Epithelial cell of proximal tubule (primary cell): Measurements from ENCODE around the gene MAP7D2. TPM values are rescaled to one million over a fixed set of nuclear protein-coding genes. Genes with fewer than 3 reads are reported as not detected.

Experiments used
- DNase-seq: peaks from one replicate; pipeline ENCODE4 v3.0.0-alpha.2; 2011; ENCODE audit warnings: low read depth
- H3K4me3 ChIP-seq: 2 replicates; pipeline ENCODE4 v1.5.1; 2011; ENCODE audit warnings: low read depth, mild to moderate bottlenecking, low read length
- CTCF ChIP-seq: conservative IDR thresholded peaks from 2 replicates; pipeline ENCODE4 v1.5.1; 2012; ENCODE audit warnings: low read depth, mild to moderate bottlenecking, low read length
- total RNA-seq: library from RNA; depleted of rRNA; stranded (reverse); fragments of >200 nt; gene quantifications from 2 replicates; pipeline ENCODE4 v1.2.3, GENCODE V29; 2015

The MAP7D2 gene
- total RNA-seq, 1 donor from 2014 or later: 1.4 TPM

- H3K4me3 ChIP-seq: no peak overlapping the region
- no peak for DNase-seq
- TF ChIP-seq CTCF: no peak
These were observed 70.5 kb downstream of the MAP7D2 start for GRCh38 chrX:20046223-20046622.

- no peak for DNase-seq
- TF ChIP-seq CTCF: no peak
- no peak overlapping the region for H3K4me3 ChIP-seq
These were observed 74.5 kb downstream of the MAP7D2 start for GRCh38 chrX:20042221-20042620.

GRCh38 chrX:20038966-20039365 is 77.7 kb downstream of the MAP7D2 start:
- no peak for DNase-seq
- TF ChIP-seq CTCF: no peak
- no peak overlapping the region for H3K4me3 ChIP-seq

- H3K4me3 ChIP-seq: no peak overlapping the region
- TF ChIP-seq CTCF: no peak
These were observed 79.5 kb downstream of the MAP7D2 start for GRCh38 chrX:20037186-20037585.

GRCh38 chrX:20032201-20032600 is 84.5 kb downstream of the MAP7D2 start:
- no peak for DNase-seq
- TF ChIP-seq CTCF: no peak
- no peak overlapping the region for H3K4me3 ChIP-seq

More at GRCh38 chrX:20037186-20037585, 79.5 kb downstream of the MAP7D2 start:
- DNase-seq: no peak

GRCh38 chrX:20029728-20030127 is 87.0 kb downstream of the MAP7D2 start:
- DNase-seq: peak; percentile 37
- no peak overlapping the region for H3K4me3 ChIP-seq
- TF ChIP-seq CTCF: no peak

- TF ChIP-seq CTCF: no peak
- H3K4me3 ChIP-seq: no peak overlapping the region
- no peak for DNase-seq
These were observed 88.1 kb downstream of the MAP7D2 start for GRCh38 chrX:20028588-20028987.
